Breast epithelium (tissue), 4 donors: Measurements from ENCODE around the gene PASD1. TPM values are rescaled to one million over a fixed set of nuclear protein-coding genes. Genes with fewer than 3 reads are reported as not detected.

Experiments
- DNase-seq, 2 donors: peaks; one replicate each; pipeline ENCODE4 v3.0.0-alpha.2; 2019; ENCODE audit warnings: low spot score in 2 of 2
- H3K27ac ChIP-seq, 2 donors: fragments of 200-600 bp; sonication (generic) in 1 of 2; one replicate each; pipeline ENCODE4 v1.5.1; 2016 to 2019; ENCODE audit warnings: mild to moderate bottlenecking in 1 of 2
- H3K27me3 ChIP-seq, 2 donors: fragments of 200-600 bp; sonication (generic) in 1 of 2; one replicate each; pipeline versions ENCODE4 v1.5.1 to v1.6.0; 2017 to 2019; ENCODE audit warnings: control low read depth in 1 of 2, mild to moderate bottlenecking in 1 of 2
- H3K36me3 ChIP-seq: fragments of 200-600 bp; one replicate; pipeline ENCODE4 v1.5.1; 2019
- H3K4me1 ChIP-seq, 2 donors: fragments of 200-600 bp; sonication (generic); one replicate each; pipeline ENCODE4 v1.5.1; 2016 to 2019; ENCODE audit warnings: control low read depth in 1 of 2
- H3K4me3 ChIP-seq, 3 donors: fragments of 200-600 bp; sonication (generic); 1 replicate in 2 of 3; 2 replicates in 1 of 3; pipeline ENCODE4 v1.5.1; 2016 to 2019; ENCODE audit warnings: mild to moderate bottlenecking in 3 of 3, moderate library complexity in 2 of 3
- H3K9me3 ChIP-seq, 2 donors: fragments of 200-600 bp; sonication (generic) in 1 of 2; one replicate each; pipeline ENCODE4 v1.5.1; 2016 to 2019; ENCODE audit warnings: control low read depth in 1 of 2
- POLR2A ChIP-seq: fragments of 450-650 bp; IDR thresholded peaks from one replicate; pipeline ENCODE4 v1.6.1; 2016; ENCODE audit warnings: antibody characterized with exemption, mild to moderate bottlenecking, moderate library complexity
- POLR2AphosphoS5 ChIP-seq, 3 donors: sonication (generic); formaldehyde crosslinking; IDR thresholded peaks; one replicate each; pipeline ENCODE4 v1.6.1; 2017; ENCODE audit warnings: antibody characterized with exemption in 3 of 3
- intact Hi-C: fragments of 100-400 bp; cut with DNase I; formaldehyde crosslinking; loops from one replicate; pipeline ENCODE4 v1.15.1; 2023; ENCODE audit warnings: low total_unique reads
- total RNA-seq, 3 donors: library from RNA; depleted of rRNA; stranded (reverse); fragments of >200 nt; gene quantifications; one replicate each; pipeline ENCODE4 v1.1.0, GENCODE V29; 2016
- TF ChIP-seq, protein P1 (sequence below), 3 donors: fragments of 450-650 bp; IDR thresholded peaks; one replicate each; pipeline ENCODE4 v1.5.1; 2016 to 2017; ENCODE audit warnings: antibody characterized with exemption in 3 of 3, mild to moderate bottlenecking in 3 of 3, moderate library complexity in 3 of 3

PASD1 gene
- total RNA-seq, 3 donors from 2014 or later: not detected

DNA sequence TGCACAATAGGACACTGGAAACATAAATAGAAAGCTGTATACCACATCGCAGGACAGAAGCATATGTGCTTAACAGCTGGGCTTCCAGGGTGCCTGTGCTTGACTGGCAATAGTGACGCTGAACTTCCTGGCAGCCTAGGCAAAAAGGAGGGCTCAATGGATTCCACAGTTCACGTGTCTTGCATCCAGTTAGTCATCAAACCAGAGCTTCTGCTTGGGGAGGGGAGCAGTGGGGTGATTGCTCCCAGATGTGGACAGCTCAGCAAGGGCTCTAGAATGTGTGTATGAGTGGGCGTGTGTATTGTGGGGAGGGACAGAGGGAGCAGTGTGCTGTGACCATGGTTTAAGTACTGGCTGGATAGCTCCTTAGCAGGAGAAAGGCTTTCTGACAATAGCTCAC, 134.0 kb downstream of the PASD1 start:
- TF ChIP-seq POLR2A (no peak), POLR2AphosphoS5 (IDR thresholded peaks at IDR 0.05) (peak in 1 of 3 donors; percentile 14)
- TF ChIP-seq, protein P1, sequence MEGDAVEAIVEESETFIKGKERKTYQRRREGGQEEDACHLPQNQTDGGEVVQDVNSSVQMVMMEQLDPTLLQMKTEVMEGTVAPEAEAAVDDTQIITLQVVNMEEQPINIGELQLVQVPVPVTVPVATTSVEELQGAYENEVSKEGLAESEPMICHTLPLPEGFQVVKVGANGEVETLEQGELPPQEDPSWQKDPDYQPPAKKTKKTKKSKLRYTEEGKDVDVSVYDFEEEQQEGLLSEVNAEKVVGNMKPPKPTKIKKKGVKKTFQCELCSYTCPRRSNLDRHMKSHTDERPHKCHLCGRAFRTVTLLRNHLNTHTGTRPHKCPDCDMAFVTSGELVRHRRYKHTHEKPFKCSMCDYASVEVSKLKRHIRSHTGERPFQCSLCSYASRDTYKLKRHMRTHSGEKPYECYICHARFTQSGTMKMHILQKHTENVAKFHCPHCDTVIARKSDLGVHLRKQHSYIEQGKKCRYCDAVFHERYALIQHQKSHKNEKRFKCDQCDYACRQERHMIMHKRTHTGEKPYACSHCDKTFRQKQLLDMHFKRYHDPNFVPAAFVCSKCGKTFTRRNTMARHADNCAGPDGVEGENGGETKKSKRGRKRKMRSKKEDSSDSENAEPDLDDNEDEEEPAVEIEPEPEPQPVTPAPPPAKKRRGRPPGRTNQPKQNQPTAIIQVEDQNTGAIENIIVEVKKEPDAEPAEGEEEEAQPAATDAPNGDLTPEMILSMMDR (IDR thresholded peaks at IDR 0.05): no peak
- Histone ChIP-seq H3K36me3 (no peaks in the 10 kb centered on the region), H3K27me3 (peaks cover 0 to 45% of the 10 kb centered on the region in 2 donors), H3K27ac (peak overlapping the region in 1 of 2 donors; percentile 77), H3K9me3 (no peaks in the 10 kb centered on the region), H3K4me3 (peak overlapping the region in 1 of 3 donors; percentile 37), H3K4me1 (no peaks in the 10 kb centered on the region)
- intact Hi-C loops: no loop called here
- no peak for DNase-seq

DNA sequence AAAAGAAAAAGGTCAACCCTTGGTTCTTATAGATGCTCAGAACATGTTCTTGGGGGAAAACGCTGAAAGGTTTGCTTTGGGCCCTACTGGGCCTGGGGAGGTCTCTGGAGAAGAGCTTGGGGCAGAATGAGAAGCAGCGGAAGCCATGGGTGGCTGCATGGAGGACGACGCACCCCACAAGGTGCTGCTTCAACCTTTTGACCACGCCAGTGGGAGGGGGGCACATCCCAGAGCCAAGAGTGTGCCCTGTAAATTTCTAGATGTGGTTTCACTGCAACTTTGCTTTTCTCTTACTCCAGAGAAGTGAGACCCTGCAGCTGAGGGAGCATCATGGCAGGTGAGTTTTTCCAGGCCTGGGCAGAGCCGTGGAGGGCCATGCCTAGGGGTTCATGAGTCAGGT, 135.0 kb downstream of the PASD1 start:
- no peaks in the 10 kb centered on the region for H3K9me3 ChIP-seq
- H3K27me3 ChIP-seq: peaks cover 0 to 37% of the 10 kb centered on the region in 2 donors
- DNase-seq: no peak
- no peaks in the 10 kb centered on the region for H3K36me3 ChIP-seq
- H3K4me3 ChIP-seq: no peak overlapping the region
- intact Hi-C loops: no loop called here
- no peak overlapping the region for H3K27ac ChIP-seq
- TF ChIP-seq POLR2AphosphoS5 (IDR thresholded peaks at IDR 0.05) (no peak), POLR2A (no peak)
- TF ChIP-seq, protein P1 (IDR thresholded peaks at IDR 0.05): no peak
- no peaks in the 10 kb centered on the region for H3K4me1 ChIP-seq

GRCh38 chrX:151699746-151700145, 136.3 kb downstream of the PASD1 start:
- no peak for DNase-seq
- TF ChIP-seq POLR2A (no peak), POLR2AphosphoS5 (IDR thresholded peaks at IDR 0.05) (no peak)
- TF ChIP-seq, protein P1 (IDR thresholded peaks at IDR 0.05): no peak
- Histone ChIP-seq H3K27ac (no peak overlapping the region), H3K4me1 (no peaks in the 10 kb centered on the region), H3K4me3 (no peak overlapping the region), H3K36me3 (no peaks in the 10 kb centered on the region), H3K27me3 (peaks cover 0 to 29% of the 10 kb centered on the region in 2 donors), H3K9me3 (no peaks in the 10 kb centered on the region)
- intact Hi-C loops: no loop called here

GRCh38 chrX:151700581-151700980, 137.1 kb downstream of the PASD1 start:
- peaks cover 0 to 24% of the 10 kb centered on the region in 2 donors for H3K27me3 ChIP-seq
- TF ChIP-seq POLR2AphosphoS5 (IDR thresholded peaks at IDR 0.05): no peak
- TF ChIP-seq, protein P1 (IDR thresholded peaks at IDR 0.05): no peak
- no peak for TF ChIP-seq POLR2A
- H3K4me1 ChIP-seq: no peaks in the 10 kb centered on the region
- no peak for DNase-seq
- intact Hi-C loops: no loop called here
- no peaks in the 10 kb centered on the region for H3K9me3 ChIP-seq
- H3K4me3 ChIP-seq: no peak overlapping the region
- H3K27ac ChIP-seq: no peak overlapping the region
- no peaks in the 10 kb centered on the region for H3K36me3 ChIP-seq

- peaks cover 0 to 21% of the 10 kb centered on the region in 2 donors for H3K27me3 ChIP-seq
- no peak for DNase-seq
- H3K9me3 ChIP-seq: no peaks in the 10 kb centered on the region
- no peaks in the 10 kb centered on the region for H3K36me3 ChIP-seq
- no peak overlapping the region for H3K27ac ChIP-seq
- H3K4me3 ChIP-seq: no peak overlapping the region
- TF ChIP-seq POLR2A (no peak), POLR2AphosphoS5 (IDR thresholded peaks at IDR 0.05) (no peak)
- TF ChIP-seq, protein P1 (IDR thresholded peaks at IDR 0.05): no peak
- intact Hi-C loops: no loop called here
- H3K4me1 ChIP-seq: no peaks in the 10 kb centered on the region
Measured at GRCh38 chrX:151701071-151701470, 137.6 kb downstream of the PASD1 start.
